PC-9 (cell line): ENCODE data around the gene BMP4. TPM values are rescaled to one million over a fixed set of nuclear protein-coding genes. Genes with fewer than 3 reads are reported as not detected.

Source experiments
- BruUV-seq: library from RNA; stranded (reverse); fragments of 400-500 nt; replicated peaks from 2 replicates; lab custom pipeline; 2021; lab: Mats Ljungman, UMichigan
- CTCF ChIA-PET: fragments of 300-600 bp; sonication (Branson Sonifier 250); formaldehyde crosslinking; loops from one replicate; lab custom pipeline; 2022; ENCODE audit warnings: antibody characterized with exemption; lab: Charles Lee
- POLR2A ChIA-PET: fragments of 300-600 bp; sonication (Branson Sonifier 250); formaldehyde crosslinking; loops from one replicate; lab custom pipeline; 2022; ENCODE audit warnings: antibody characterized with exemption; ENCODE audit not compliant: unreplicated experiment; lab: Charles Lee
- DNase-seq, 2 experiments: peaks; one replicate each; pipeline versions ENCODE4 v3.0.0 to v3.0.0-alpha.2; 2015 to 2022; ENCODE audit warnings: mixed read lengths in 1 of 2
- H2AFZ ChIP-seq: fragments of 200-600 bp; sonication (generic); 2 replicates; pipeline ENCODE4 v1.8.1; 2017; ENCODE audit warnings: antibody characterized with exemption
- H3F3A ChIP-seq: fragments of 200-600 bp; sonication (generic); 2 replicates; pipeline ENCODE4 v1.8.1; 2017; ENCODE audit warnings: antibody characterized with exemption, mild to moderate bottlenecking, low read depth; ENCODE audit not compliant: insufficient read depth
- H3K27ac ChIP-seq: fragments of 200-600 bp; sonication (generic); 2 replicates; pipeline ENCODE4 v1.6.1; 2016; ENCODE audit warnings: mixed run types
- H3K27me3 ChIP-seq: fragments of 200-600 bp; sonication (generic); 2 replicates; pipeline ENCODE4 v1.6.1; 2016; ENCODE audit warnings: low read depth, mixed run types; ENCODE audit not compliant: insufficient read depth
- H3K36me3 ChIP-seq: fragments of 200-600 bp; sonication (generic); 2 replicates; pipeline ENCODE4 v1.6.1; 2016; ENCODE audit warnings: low read depth, mixed run types
- H3K4me1 ChIP-seq: fragments of 200-600 bp; sonication (generic); replicated peaks from 2 replicates; pipeline ENCODE4 v1.6.1; 2016; ENCODE audit warnings: mixed run types; ENCODE audit not compliant: insufficient read depth
- H3K4me2 ChIP-seq: fragments of 200-600 bp; sonication (generic); 2 replicates; pipeline ENCODE4 v1.6.1; 2017; ENCODE audit warnings: mixed run types
- H3K4me3 ChIP-seq: fragments of 200-600 bp; sonication (generic); 2 replicates; pipeline ENCODE4 v1.6.1; 2016; ENCODE audit warnings: mixed run types
- H3K79me2 ChIP-seq: fragments of 200-600 bp; sonication (generic); 2 replicates; pipeline ENCODE4 v1.6.1; 2017; ENCODE audit warnings: low read depth, mixed run types
- H3K9me2 ChIP-seq: fragments of 200-600 bp; sonication (generic); 2 replicates; pipeline ENCODE4 v1.8.1; 2017; ENCODE audit warnings: mild to moderate bottlenecking; ENCODE audit not compliant: insufficient read depth
- H3K9me3 ChIP-seq: fragments of 200-600 bp; sonication (generic); 2 replicates; pipeline ENCODE4 v1.8.1; 2016; ENCODE audit warnings: low read depth; ENCODE audit not compliant: insufficient read depth
- H4K20me1 ChIP-seq: fragments of 200-600 bp; sonication (generic); 2 replicates; pipeline ENCODE4 v1.8.1; 2017; ENCODE audit not compliant: insufficient read depth
- EZH2 ChIP-seq: fragments of 200-600 bp; sonication (generic); IDR thresholded peaks from 2 replicates; pipeline ENCODE4 v1.8.0; 2017; ENCODE audit warnings: antibody characterized with exemption, low read depth
- intact Hi-C: fragments of 100-400 bp; cut with micrococcal nuclease; formaldehyde crosslinking; loops from one replicate; pipeline ENCODE4 v1.10.0; 2022; ENCODE audit not compliant: unreplicated experiment
- total RNA-seq: library from RNA; stranded (reverse); gene quantifications from 2 replicates; pipeline ENCODE4 v1.2.3, GENCODE V29; 2021
- TF ChIP-seq, protein P1 (sequence below): fragments of 200-600 bp; sonication (generic); conservative IDR thresholded peaks from 2 replicates; pipeline ENCODE4 v1.6.1; 2017; ENCODE audit warnings: mixed run types, antibody characterized with exemption, mild to moderate bottlenecking, moderate library complexity

BMP4 gene
- total RNA-seq, 1 experiment from 2014 or later: 63.5 TPM

- no peak for DNase-seq
- no TSS peak for BruUV-seq
- TF ChIP-seq EZH2: no peak
- TF ChIP-seq, protein P1, sequence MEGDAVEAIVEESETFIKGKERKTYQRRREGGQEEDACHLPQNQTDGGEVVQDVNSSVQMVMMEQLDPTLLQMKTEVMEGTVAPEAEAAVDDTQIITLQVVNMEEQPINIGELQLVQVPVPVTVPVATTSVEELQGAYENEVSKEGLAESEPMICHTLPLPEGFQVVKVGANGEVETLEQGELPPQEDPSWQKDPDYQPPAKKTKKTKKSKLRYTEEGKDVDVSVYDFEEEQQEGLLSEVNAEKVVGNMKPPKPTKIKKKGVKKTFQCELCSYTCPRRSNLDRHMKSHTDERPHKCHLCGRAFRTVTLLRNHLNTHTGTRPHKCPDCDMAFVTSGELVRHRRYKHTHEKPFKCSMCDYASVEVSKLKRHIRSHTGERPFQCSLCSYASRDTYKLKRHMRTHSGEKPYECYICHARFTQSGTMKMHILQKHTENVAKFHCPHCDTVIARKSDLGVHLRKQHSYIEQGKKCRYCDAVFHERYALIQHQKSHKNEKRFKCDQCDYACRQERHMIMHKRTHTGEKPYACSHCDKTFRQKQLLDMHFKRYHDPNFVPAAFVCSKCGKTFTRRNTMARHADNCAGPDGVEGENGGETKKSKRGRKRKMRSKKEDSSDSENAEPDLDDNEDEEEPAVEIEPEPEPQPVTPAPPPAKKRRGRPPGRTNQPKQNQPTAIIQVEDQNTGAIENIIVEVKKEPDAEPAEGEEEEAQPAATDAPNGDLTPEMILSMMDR: no peak
- no peak overlapping the region for H3K27ac ChIP-seq
- H3K4me3 ChIP-seq: no peak overlapping the region
- peaks cover 5% of the 10 kb centered on the region; the same call in 1 of the 2 replicates for H3K36me3 ChIP-seq
- ChIA-PET POLR2A (interaction anchor here (0.6 to 0.7 kb wide), 5 partner anchors 11 to 505 kb away, joined by 3 to 18 read pairs (median 7); no protein-coding TSS in a partner anchor), CTCF (interaction anchor here (0.6 kb wide), 1 partner anchor 238 kb away, joined by 3 read pairs; no protein-coding TSS in a partner anchor)
- no peaks in the 10 kb centered on the region for H3K9me2 ChIP-seq
- no peaks in the 10 kb centered on the region for H3K9me3 ChIP-seq
- intact Hi-C loops: loop anchor here (5.0 kb wide), 1 partner anchor 95 kb away; no protein-coding TSS in a partner anchor
- no peaks in the 10 kb centered on the region for H3K79me2 ChIP-seq
- no peaks in the 10 kb centered on the region for H3K27me3 ChIP-seq
- no peak overlapping the region for H2AFZ ChIP-seq
- H3K4me1 ChIP-seq: no peaks in the 10 kb centered on the region
- H4K20me1 ChIP-seq: no peaks in the 10 kb centered on the region
- H3F3A ChIP-seq: no peaks in the 10 kb centered on the region; the same call in 1 of the 2 replicates
- H3K4me2 ChIP-seq: no peak overlapping the region
Observed at GRCh38 chr14:53947094-53947445, 9.6 kb downstream of the BMP4 start.

GRCh38 chr14:53946404-53947093, 10.1 kb downstream of the BMP4 start:
- Histone ChIP-seq H3K4me3 (no peak overlapping the region), H2AFZ (no peak overlapping the region), H3K4me2 (no peak overlapping the region), H3K27ac (no peak overlapping the region), H3K4me1 (no peaks in the 10 kb centered on the region), H3K79me2 (no peaks in the 10 kb centered on the region), H3K9me2 (no peaks in the 10 kb centered on the region), H4K20me1 (no peaks in the 10 kb centered on the region), H3K36me3 (peaks cover 5% of the 10 kb centered on the region; the same call in 1 of the 2 replicates), H3F3A (no peaks in the 10 kb centered on the region; the same call in 1 of the 2 replicates), H3K27me3 (no peaks in the 10 kb centered on the region), H3K9me3 (no peaks in the 10 kb centered on the region)
- TF ChIP-seq, protein P1: no peak
- no peak for TF ChIP-seq EZH2
- intact Hi-C loops: loop anchor here (5.0 kb wide), 1 partner anchor 94 kb away; no protein-coding TSS in a partner anchor
- ChIA-PET POLR2A (no interaction called here), CTCF (interaction anchor here (0.5 to 0.6 kb wide), 2 partner anchors 43 to 239 kb away, joined by 3 read pairs; no protein-coding TSS in a partner anchor)
- no peak for DNase-seq
- BruUV-seq: no TSS peak

DNA sequence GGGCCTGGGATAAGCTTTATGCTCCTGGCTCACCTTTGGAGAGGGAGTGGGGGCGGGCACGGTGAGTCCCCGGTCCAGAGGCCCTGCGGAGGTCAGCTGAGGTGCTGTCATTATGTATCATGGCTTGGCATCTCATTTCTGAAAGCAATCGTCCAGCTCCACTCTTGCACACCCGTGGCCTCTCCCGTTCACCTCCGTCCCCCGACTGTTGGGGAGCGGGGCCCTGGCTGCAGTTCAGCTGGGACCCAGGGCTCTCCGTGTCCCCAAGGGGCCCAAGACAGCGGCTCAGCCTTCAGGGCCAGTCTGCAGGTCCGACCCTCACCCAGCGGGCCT, 10.6 kb downstream of the BMP4 start:
- Histone ChIP-seq H3K36me3 (peaks cover 5% of the 10 kb centered on the region; the same call in 1 of the 2 replicates), H2AFZ (no peak overlapping the region), H3K9me3 (no peaks in the 10 kb centered on the region), H3K79me2 (no peaks in the 10 kb centered on the region), H3K4me3 (no peak overlapping the region), H3K4me2 (no peak overlapping the region), H4K20me1 (no peaks in the 10 kb centered on the region), H3K9me2 (no peaks in the 10 kb centered on the region), H3K27me3 (no peaks in the 10 kb centered on the region), H3K27ac (no peak overlapping the region), H3K4me1 (no peaks in the 10 kb centered on the region), H3F3A (no peaks in the 10 kb centered on the region; the same call in 1 of the 2 replicates)
- CTCF ChIA-PET: interaction anchor here (0.5 kb wide), 1 partner anchor 43 kb away, joined by 3 read pairs; no protein-coding TSS in a partner anchor
- BruUV-seq: no TSS peak
- DNase-seq: no peak
- TF ChIP-seq, protein P1: no peak
- TF ChIP-seq EZH2: no peak
- POLR2A ChIA-PET: no interaction called here
- intact Hi-C loops: loop anchor here (5.0 kb wide), 1 partner anchor 94 kb away; no protein-coding TSS in a partner anchor
